HEK293 (cell line): Measurements from ENCODE around the gene MTARC1.

Source experiments
- CTCF ChIA-PET: fragments of 350-600 bp; formaldehyde crosslinking; extraction: SDS; loops from one replicate; lab custom pipeline; 2021; ENCODE audit warnings: antibody characterized with exemption; lab: Yijun Ruan, JAX
- POLR2A ChIA-PET: fragments of 300-600 bp; formaldehyde crosslinking; extraction: SDS; loops from one replicate; lab custom pipeline; 2020; ENCODE audit warnings: antibody characterized with exemption, inconsistent platforms; lab: Yijun Ruan, JAX
- H3K27ac ChIP-seq: fragments of 200-500 bp; sonication (Bioruptor generic); 2 replicates; pipeline ENCODE4 v1.5.1; 2014; ENCODE audit warnings: low read depth, low read length, control low read depth, inconsistent platforms; ENCODE audit errors: extremely low read depth
- H3K36me3 ChIP-seq, 2 experiments: fragments of 200-500 bp in 1 of 2; sonication (Bioruptor generic) in 1 of 2; 1 replicate in 1 of 2; 2 replicates in 1 of 2; pipeline ENCODE4 v1.5.1; 2014 to 2017; ENCODE audit warnings: inconsistent platforms in 2 of 2, low read length in 2 of 2; ENCODE audit not compliant: control insufficient read depth in 2 of 2, insufficient read depth in 1 of 2
- H3K4me1 ChIP-seq: fragments of 200-500 bp; sonication (Bioruptor generic); 2 replicates; pipeline ENCODE4 v1.5.1; 2014; ENCODE audit warnings: mild to moderate bottlenecking, low read length, inconsistent platforms; ENCODE audit not compliant: control insufficient read depth, insufficient read depth
- H3K4me3 ChIP-seq: 2 replicates; pipeline ENCODE4 v1.5.1; 2011; ENCODE audit warnings: low read depth, mild to moderate bottlenecking, control low read depth, low read length, moderate library complexity
- H3K9me3 ChIP-seq: fragments of 200-500 bp; sonication (Bioruptor generic); 2 replicates; pipeline ENCODE4 v1.5.1; 2014; ENCODE audit warnings: low read depth, low read length, inconsistent platforms; ENCODE audit not compliant: control insufficient read depth, insufficient read depth
- FEZF1 ChIP-seq: fragments of 450-650 bp; formaldehyde crosslinking; IDR thresholded peaks from 2 replicates; pipeline ENCODE4 v1.5.1; 2016; ENCODE audit warnings: missing biosample characterization, missing genetic modification characterization
- KLF1 ChIP-seq: fragments of 450-650 bp; formaldehyde crosslinking; IDR thresholded peaks from 2 replicates; pipeline ENCODE4 v1.5.1; 2016; ENCODE audit warnings: missing biosample characterization, missing genetic modification characterization
- KLF16 ChIP-seq: fragments of 450-650 bp; formaldehyde crosslinking; IDR thresholded peaks from 2 replicates; pipeline ENCODE4 v1.5.1; 2017; ENCODE audit warnings: missing biosample characterization, missing genetic modification characterization
- MYNN ChIP-seq: fragments of 450-650 bp; formaldehyde crosslinking; IDR thresholded peaks from 2 replicates; pipeline ENCODE4 v1.5.1; 2016; ENCODE audit warnings: missing biosample characterization, missing genetic modification characterization, borderline replicate concordance
- REPIN1 ChIP-seq: fragments of 450-650 bp; formaldehyde crosslinking; IDR thresholded peaks from 2 replicates; pipeline ENCODE4 v1.5.1; 2017; ENCODE audit warnings: missing biosample characterization, missing genetic modification characterization, low read depth
- SALL2 ChIP-seq: fragments of 450-650 bp; formaldehyde crosslinking; IDR thresholded peaks from 2 replicates; pipeline ENCODE4 v1.5.0; 2017; ENCODE audit warnings: missing biosample characterization, mild to moderate bottlenecking, missing genetic modification characterization, borderline replicate concordance
- SCRT2 ChIP-seq: fragments of 450-650 bp; formaldehyde crosslinking; IDR thresholded peaks from 2 replicates; pipeline ENCODE4 v1.5.1; 2016; ENCODE audit warnings: missing biosample characterization, missing genetic modification characterization
- SP3 ChIP-seq: fragments of 450-650 bp; formaldehyde crosslinking; IDR thresholded peaks from 2 replicates; pipeline ENCODE4 v1.5.1; 2016; ENCODE audit warnings: missing biosample characterization, missing genetic modification characterization
- YY1 ChIP-seq: fragments of 450-650 bp; formaldehyde crosslinking; IDR thresholded peaks from 2 replicates; pipeline ENCODE4 v1.5.1; 2018; ENCODE audit warnings: missing biosample characterization, missing genetic modification characterization
- ZBTB1 ChIP-seq: fragments of 450-650 bp; formaldehyde crosslinking; IDR thresholded peaks from 2 replicates; pipeline ENCODE4 v1.5.1; 2016; ENCODE audit warnings: missing biosample characterization, missing genetic modification characterization
- ZFP41 ChIP-seq: fragments of 450-650 bp; formaldehyde crosslinking; IDR thresholded peaks from 2 replicates; pipeline ENCODE4 v1.5.1; 2016; ENCODE audit warnings: missing biosample characterization, missing genetic modification characterization, borderline replicate concordance
- ZNF121 ChIP-seq: fragments of 450-650 bp; formaldehyde crosslinking; IDR thresholded peaks from 2 replicates; pipeline ENCODE4 v1.5.1; 2016; ENCODE audit warnings: missing biosample characterization, missing genetic modification characterization
- ZNF155 ChIP-seq: fragments of 450-650 bp; formaldehyde crosslinking; IDR thresholded peaks from 2 replicates; pipeline ENCODE4 v1.5.1; 2016; ENCODE audit warnings: missing biosample characterization, missing genetic modification characterization
- ZNF175 ChIP-seq: fragments of 450-650 bp; formaldehyde crosslinking; IDR thresholded peaks from 2 replicates; pipeline ENCODE4 v1.5.1; 2016; ENCODE audit warnings: missing biosample characterization, missing genetic modification characterization
- ZNF239 ChIP-seq: fragments of 450-650 bp; formaldehyde crosslinking; IDR thresholded peaks from 2 replicates; pipeline ENCODE4 v1.5.1; 2016; ENCODE audit warnings: missing biosample characterization, missing genetic modification characterization
- ZNF311 ChIP-seq: fragments of 450-650 bp; formaldehyde crosslinking; IDR thresholded peaks from 2 replicates; pipeline ENCODE4 v1.5.1; 2017; ENCODE audit warnings: missing biosample characterization, missing genetic modification characterization, borderline replicate concordance
- ZNF350 ChIP-seq: fragments of 450-650 bp; formaldehyde crosslinking; IDR thresholded peaks from 2 replicates; pipeline ENCODE4 v1.5.0; 2017; ENCODE audit warnings: missing biosample characterization, mild to moderate bottlenecking, missing genetic modification characterization
- ZNF513 ChIP-seq: fragments of 450-650 bp; IDR thresholded peaks from 2 replicates; pipeline ENCODE4 v1.5.1; 2018; ENCODE audit warnings: missing biosample characterization, missing genetic modification characterization
- ZNF529 ChIP-seq: fragments of 450-650 bp; formaldehyde crosslinking; IDR thresholded peaks from 2 replicates; pipeline ENCODE4 v1.5.1; 2017; ENCODE audit warnings: missing genetic modification characterization, missing biosample characterization; ENCODE audit not compliant: insufficient replicate concordance
- ZNF530 ChIP-seq: fragments of 450-650 bp; formaldehyde crosslinking; IDR thresholded peaks from 2 replicates; pipeline ENCODE4 v1.5.1; 2016; ENCODE audit warnings: low read depth, missing biosample characterization, missing genetic modification characterization
- ZNF549 ChIP-seq: fragments of 450-650 bp; IDR thresholded peaks from 2 replicates; pipeline ENCODE4 v1.5.1; 2018; ENCODE audit warnings: missing biosample characterization, missing genetic modification characterization, mild to moderate bottlenecking, inconsistent platforms, moderate library complexity
- ZNF558 ChIP-seq: fragments of 450-650 bp; formaldehyde crosslinking; IDR thresholded peaks from 2 replicates; pipeline ENCODE4 v1.5.1; 2016; ENCODE audit warnings: missing biosample characterization, missing genetic modification characterization
- ZNF664 ChIP-seq: fragments of 450-650 bp; formaldehyde crosslinking; IDR thresholded peaks from 2 replicates; pipeline ENCODE4 v1.5.1; 2016; ENCODE audit warnings: missing biosample characterization, missing genetic modification characterization
- ZNF692 ChIP-seq: fragments of 450-650 bp; formaldehyde crosslinking; IDR thresholded peaks from 2 replicates; pipeline ENCODE4 v1.5.1; 2016; ENCODE audit warnings: missing biosample characterization, missing genetic modification characterization
- ZNF701 ChIP-seq: fragments of 450-650 bp; formaldehyde crosslinking; IDR thresholded peaks from 2 replicates; pipeline ENCODE4 v1.5.1; 2016; ENCODE audit warnings: missing biosample characterization, missing genetic modification characterization
- ZNF785 ChIP-seq: fragments of 450-650 bp; formaldehyde crosslinking; IDR thresholded peaks from 2 replicates; pipeline ENCODE4 v1.5.1; 2016; ENCODE audit warnings: missing biosample characterization, missing genetic modification characterization
- ZNF837 ChIP-seq: fragments of 450-650 bp; formaldehyde crosslinking; IDR thresholded peaks from 2 replicates; pipeline ENCODE4 v1.5.1; 2016; ENCODE audit warnings: missing biosample characterization, missing genetic modification characterization
- ZSCAN30 ChIP-seq: fragments of 450-650 bp; IDR thresholded peaks from 2 replicates; pipeline ENCODE4 v1.5.1; 2018; ENCODE audit warnings: missing biosample characterization, mild to moderate bottlenecking, missing genetic modification characterization, moderate library complexity

Gene MTARC1

GRCh38 chr1:220741349-220741748 is 45.4 kb upstream of the MTARC1 start:
- Histone ChIP-seq H3K4me1 (no peaks in the 10 kb centered on the region), H3K36me3 (no peaks in the 10 kb centered on the region), H3K4me3 (no peak overlapping the region), H3K9me3 (no peaks in the 10 kb centered on the region), H3K27ac (no peak overlapping the region)
- ChIA-PET POLR2A (no interaction called here), CTCF (interaction anchor here (1.3 kb wide), 1 partner anchor 8 kb away, joined by 9 read pairs; no protein-coding TSS in a partner anchor)
- TF ChIP-seq ZNF239 (tag by site-specific recombination) (no peak), ZBTB1 (tag by site-specific recombination) (no peak), FEZF1 (tag by site-specific recombination) (no peak), ZNF175 (no peak), ZNF701 (tag by site-specific recombination) (no peak)

GRCh38 chr1:220741825-220742224 is 44.9 kb upstream of the MTARC1 start:
- ChIA-PET CTCF (interaction anchor here (1.1 to 1.3 kb wide), 2 partner anchors 9 to 16 kb away, joined by 5 to 9 read pairs; no protein-coding TSS in a partner anchor), POLR2A (no interaction called here)
- Histone ChIP-seq H3K4me1 (no peaks in the 10 kb centered on the region), H3K4me3 (no peak overlapping the region), H3K27ac (no peak overlapping the region), H3K36me3 (no peaks in the 10 kb centered on the region), H3K9me3 (no peaks in the 10 kb centered on the region)
- TF ChIP-seq ZNF785 (no peak), ZNF155 (tag by site-specific recombination) (no peak), ZSCAN30 (tag by site-specific recombination) (no peak), MYNN (no peak), ZNF311 (no peak), ZNF530 (tag by site-specific recombination) (no peak)
- TF ChIP-seq, all 188 proteins: peak for 0

GRCh38 chr1:220742520-220742919 is 44.2 kb upstream of the MTARC1 start:
- Histone ChIP-seq H3K27ac (no peak overlapping the region), H3K36me3 (no peaks in the 10 kb centered on the region)
- TF ChIP-seq ZNF513 (no peak), KLF16 (no peak), YY1 (no peak), ZNF692 (tag by site-specific recombination) (no peak), ZNF121 (no peak), ZNF549 (no peak), SALL2 (no peak), ZFP41 (tag by site-specific recombination) (no peak), SP3 (tag by site-specific recombination) (no peak), ZNF529 (tag by site-specific recombination) (no peak), ZNF664 (tag by site-specific recombination) (no peak), ZNF558 (tag by site-specific recombination) (no peak), SCRT2 (tag by site-specific recombination) (no peak), ZNF837 (no peak), KLF1 (no peak), ZNF350 (tag by site-specific recombination) (no peak), REPIN1 (tag by site-specific recombination) (no peak)
- TF ChIP-seq, all 188 proteins: peak for 0
- Histone ChIP-seq H3K4me1 (0 out of 2 replicates have a peak, but pooled peaks cover under 1% of the 10 kb centered on the region), H3K4me3 (no peak overlapping the region), H3K9me3 (no peaks in the 10 kb centered on the region)
- POLR2A ChIA-PET = no interaction called here
- CTCF ChIA-PET = interaction anchor here (0.5 to 1.9 kb wide), 3 partner anchors 9 to 19 kb away, joined by 3 to 8 read pairs (median 5); no protein-coding TSS in a partner anchor
